GM21529 (cell line): ENCODE measurements around the gene CYP1A1.

Source experiments
- ATAC-seq: cut with Tn5 transposase; IDR thresholded peaks from one replicate; pipeline ENCODE4 v1.9.1; 2021; ENCODE audit not compliant: unreplicated experiment

The CYP1A1 gene, protein sequence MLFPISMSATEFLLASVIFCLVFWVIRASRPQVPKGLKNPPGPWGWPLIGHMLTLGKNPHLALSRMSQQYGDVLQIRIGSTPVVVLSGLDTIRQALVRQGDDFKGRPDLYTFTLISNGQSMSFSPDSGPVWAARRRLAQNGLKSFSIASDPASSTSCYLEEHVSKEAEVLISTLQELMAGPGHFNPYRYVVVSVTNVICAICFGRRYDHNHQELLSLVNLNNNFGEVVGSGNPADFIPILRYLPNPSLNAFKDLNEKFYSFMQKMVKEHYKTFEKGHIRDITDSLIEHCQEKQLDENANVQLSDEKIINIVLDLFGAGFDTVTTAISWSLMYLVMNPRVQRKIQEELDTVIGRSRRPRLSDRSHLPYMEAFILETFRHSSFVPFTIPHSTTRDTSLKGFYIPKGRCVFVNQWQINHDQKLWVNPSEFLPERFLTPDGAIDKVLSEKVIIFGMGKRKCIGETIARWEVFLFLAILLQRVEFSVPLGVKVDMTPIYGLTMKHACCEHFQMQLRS

DNA sequence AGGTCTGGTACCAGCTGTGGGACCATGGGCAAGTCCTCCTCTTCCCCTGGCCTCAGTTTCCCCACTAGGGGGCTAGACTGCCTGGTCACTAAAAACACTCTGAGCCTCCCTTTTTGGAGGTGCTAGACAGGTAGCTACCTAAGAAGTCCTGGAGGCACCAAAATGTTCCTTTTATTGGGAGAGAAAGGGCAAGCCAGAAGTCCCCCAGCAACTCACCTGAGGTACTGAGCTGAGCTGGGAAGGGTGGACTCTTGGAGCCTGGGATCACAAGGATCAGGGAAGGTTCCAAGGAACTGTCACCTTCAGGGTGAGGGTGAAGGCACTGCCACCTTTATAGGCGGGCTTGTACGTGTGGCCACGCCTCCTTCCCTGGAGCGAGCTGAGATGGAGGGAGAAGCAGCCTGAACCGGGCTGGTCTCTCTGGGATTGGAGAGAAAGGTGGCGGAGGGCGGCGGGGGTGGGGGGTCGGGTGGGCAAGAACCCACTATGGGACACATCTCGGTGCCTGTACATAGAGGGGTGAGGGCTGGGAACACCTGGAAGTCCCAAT is at the start of gene CYP1A1:
CYP1A1 (minus strand) TSS at position 304 of the 550 bp plus-strand sequence. CDS start 2,431 bp downstream, outside the sequence.
- ATAC-seq, result no peak

DNA sequence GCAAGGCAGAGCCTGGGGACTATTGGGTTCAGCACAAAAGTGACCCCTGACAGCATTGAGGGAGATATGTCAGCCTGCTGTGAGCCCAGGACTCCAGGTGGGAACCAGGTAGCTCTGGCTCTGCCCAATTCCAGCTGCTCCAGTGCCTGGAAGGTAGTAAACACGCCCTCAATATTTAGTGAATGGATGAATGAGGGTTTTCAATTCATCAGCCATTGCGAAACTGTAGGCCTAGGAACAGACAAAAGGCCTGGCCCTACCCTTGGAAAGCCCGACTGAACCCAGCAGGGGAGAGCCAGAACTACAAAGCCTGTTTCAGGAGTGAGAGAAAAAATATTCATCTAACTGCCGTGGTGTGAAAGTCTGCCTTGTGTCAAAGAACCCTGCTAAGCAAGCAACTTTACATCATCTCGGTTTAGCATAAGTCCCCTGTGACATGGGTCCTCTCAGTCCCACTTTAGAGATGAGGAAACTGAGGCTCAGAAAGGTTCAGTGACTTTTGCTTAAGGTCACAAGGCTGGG is 48.5 kb upstream of the CYP1A1 start:
- ATAC-seq, result no peak

DNA sequence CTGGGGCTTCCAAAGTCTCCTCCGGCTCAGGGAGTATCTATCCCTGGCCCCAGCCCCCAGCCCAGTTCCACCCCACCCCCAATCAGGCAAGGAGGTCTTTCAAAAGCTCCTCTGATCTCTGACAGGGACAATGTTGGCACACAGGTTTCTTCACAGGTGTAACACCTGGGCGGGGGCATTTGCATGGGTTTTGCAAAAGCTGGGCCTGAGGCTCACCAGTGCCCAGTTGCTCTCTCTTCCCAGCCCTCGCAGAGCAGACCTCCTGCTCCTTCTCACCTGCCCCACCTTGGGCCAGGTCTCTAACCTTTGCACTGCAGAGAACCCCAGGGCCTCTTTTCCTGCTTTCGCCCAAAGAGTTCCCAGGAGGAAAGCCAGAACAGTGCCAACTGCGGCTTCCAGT is 48.0 kb upstream of the CYP1A1 start:
- no peak for ATAC-seq

DNA sequence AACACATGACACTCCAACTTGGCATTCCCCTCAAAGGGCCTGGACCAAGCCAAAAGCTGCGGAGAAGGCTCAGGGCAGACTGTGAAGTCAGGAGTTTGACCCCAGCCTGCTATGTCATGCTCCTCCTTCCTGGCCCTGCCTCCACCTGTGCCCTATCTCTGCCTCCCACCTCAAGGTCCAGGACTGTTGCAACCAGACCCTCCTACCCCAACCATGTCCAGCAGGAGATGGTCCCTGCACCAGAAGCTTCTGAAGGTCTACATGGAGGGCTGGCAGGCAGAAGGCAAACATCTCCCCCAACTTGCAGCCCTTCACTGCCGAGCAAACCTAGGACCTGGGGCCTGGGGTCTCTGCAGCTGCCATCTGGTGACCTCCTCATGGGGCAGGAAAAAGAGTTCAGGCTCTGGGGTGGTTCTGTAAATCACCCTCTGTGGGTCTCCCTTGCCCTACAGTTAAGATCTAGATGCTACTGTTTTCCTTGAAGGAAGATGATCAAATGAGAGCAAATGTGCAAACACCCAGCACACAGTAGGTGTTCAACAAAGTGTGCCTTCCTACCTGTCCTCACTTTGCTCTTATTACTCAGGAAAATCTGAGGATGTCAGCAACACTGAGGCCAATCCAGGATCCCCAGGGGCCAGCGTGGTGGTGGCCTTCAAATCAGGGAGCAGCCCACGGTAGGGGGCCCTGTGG is 45.0 kb upstream of the CYP1A1 start:
- ATAC-seq, result no peak

DNA sequence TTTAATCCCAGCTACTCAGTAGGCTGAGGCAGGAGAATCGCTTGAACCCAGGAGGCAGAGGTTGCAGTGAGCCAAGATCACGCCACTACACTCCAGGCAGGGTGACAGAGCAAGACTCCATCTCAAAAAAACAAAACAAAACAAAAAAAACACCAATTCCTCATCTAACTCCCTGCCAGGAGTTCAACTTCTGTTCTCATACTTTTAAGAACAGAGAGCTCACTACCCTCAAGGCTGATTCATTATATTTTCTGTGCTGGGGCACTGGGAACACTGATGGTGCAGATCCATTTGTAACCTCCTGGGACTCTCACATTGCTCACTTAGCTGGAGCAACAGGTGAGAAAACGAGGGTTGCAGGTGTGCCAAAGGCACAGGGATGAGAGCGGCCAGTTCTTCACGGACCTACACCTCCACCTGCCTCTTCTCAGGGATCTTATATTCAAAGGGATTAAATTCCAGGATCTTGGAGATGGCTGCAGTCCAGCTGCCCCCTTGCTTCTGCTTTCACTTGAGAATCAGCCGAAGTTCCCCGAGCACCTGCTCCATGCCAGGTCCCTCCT is 44.2 kb upstream of the CYP1A1 start:
- no peak for ATAC-seq

DNA sequence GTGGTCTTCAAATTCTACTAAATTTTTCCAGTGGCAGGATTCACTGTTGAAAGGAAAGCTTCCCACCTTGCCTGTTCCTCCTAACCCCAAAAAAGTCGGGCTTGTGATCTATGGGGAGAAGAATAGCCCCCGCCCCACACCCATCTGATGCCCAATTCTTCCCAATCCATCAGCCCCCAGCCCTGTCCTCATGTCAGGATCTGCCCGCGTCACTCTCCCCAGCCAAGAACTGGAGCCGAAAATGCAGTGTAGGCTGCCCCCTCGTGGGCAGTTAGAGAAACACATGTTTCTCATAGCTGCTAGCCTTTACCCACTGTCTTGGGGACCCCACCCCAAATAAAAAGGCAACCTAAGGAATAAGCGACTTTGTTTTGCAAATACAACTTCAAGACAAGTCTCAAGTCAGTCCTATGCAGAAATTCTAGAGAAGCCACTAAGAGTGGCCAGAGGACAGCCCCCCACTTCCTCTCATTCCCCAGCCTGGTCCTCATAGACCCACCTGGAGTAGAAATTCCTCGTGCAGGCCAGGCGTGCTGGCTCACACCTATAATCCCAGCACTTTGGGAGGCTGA is 43.5 kb upstream of the CYP1A1 start:
- no peak for ATAC-seq

DNA sequence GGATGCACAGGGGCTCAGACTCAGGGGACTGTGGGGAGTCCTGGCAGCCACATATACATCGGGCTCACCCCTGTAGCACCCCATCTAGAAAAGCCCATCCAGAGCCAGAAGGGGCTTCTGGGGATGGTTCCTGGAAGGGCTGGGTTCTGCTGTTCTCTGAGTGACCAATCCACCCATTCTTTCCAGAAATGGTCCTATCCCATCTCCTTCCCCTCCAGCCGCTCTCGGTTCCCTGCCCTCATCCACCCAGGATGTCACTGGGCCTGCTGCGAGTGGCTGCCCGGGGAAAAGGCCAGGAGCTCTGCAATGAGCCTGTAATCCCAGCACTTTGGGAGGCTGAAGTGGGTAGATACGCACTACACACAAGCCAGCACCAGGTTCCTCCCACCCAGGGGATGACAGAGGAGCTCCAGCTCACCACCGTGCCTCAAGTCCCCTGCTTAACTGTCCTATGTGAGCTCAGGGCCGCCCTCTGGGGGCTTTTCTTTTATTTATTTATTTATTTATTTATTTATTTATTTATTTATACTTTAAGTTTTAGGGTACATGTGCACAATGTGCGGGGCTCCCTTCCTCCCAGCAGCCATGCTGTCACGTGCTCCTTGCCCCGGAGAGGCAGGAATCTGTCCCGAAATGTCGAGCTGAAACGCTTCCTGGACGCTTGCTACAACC is 42.9 kb upstream of the CYP1A1 start:
- no peak for ATAC-seq

DNA sequence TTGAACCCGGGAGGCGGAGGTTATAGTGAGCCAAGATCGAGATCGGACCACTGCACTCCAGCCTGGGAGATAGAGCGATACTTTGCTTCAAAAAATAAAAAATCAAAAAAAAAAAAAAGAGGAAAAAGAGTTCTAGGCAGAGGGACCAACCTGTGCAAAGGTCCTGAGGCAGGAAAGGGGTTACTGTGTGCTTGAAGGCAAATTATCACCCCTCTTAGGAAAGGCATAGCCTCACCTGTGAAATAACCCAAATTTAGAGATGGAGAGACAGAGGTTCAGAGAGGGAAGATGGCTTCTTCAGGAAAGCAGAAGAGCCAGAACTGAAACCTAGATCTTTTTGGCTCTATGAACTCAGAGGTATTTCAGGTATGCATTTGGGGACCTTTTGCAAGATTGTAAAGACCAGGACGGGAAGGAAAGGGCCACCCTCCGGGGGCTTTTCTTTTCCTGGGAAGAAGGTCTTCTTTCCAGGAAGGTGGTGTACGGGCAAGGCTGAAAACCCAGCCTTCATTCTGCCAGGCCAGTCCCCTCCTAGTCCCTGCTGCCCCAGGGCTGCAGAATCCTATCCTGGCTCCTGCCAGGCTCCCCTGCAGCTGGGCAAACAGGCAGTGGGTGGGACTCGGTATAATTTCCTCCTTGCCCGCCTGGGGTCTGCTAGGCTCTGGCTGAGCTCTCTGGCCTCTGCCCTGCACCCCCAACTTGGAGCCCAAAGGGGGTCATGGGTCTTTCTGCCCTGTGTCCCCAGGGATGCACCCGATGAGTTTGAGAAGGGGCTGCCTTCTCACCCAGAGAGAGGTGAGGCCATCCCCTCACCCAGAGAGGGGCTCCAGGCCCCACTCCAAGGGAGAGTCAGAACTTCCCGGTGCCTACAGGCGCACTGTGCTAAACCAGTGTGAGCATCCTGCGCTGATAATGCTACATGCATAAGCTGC is 42.1 kb upstream of the CYP1A1 start:
- ATAC-seq, result no peak

DNA sequence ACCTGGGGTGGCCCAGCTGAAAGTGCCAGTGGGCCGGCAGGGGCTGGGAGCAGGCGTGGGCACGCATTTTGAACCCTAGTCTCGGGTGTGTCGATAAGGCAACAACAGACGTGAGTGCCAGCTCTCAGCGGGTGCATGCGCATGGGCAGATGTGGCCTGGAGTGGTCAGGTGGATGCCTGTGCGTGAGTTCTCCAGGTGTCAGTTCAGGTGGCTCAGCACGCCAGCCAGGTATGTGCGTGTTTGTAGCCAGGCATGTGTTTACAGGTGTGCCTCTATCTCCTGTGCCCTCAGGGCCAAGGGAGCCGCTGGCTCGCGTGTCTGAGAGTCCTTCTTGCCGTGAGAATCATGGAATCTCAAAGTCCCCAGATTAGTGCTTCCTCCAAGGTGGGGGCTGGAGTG is 38.1 kb upstream of the CYP1A1 start:
- ATAC-seq, result no peak

DNA sequence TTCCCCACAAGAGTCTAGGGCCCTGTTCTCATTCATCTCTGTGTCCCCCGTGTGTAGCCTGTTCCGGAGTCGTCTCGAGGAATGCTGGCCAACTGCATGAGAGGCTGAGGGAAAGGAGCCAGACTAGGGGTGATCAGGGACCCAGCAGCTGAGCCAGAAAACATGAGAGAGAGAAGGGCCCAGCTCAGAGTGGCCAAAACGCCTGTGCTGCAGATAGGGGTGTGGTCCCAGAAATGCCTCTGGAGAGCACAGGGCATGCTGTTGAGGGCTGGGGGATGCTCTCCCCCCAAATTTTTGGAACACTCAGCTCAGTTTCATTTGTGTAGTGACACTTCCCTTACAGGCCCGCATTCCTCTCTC is 37.4 kb upstream of the CYP1A1 start:
- no peak for ATAC-seq

DNA sequence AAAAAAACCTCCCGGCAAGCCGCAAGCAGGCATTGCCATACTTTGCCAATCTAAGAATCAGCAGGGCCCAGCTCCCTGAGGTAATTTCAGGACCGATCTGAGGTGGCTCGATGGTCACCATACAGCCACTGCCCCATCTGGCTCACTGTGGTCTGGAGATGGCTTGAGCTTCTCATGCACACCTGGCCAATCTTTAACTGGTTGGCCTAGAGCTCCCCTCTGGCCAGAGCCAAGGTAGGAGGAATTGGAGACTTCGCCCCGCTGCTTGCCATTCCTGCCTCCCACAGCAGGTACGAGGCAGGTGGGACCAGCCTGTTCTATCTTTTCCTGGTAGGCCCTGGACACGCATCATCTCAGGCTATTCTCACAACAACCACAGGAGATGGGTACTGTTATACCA is 33.4 kb upstream of the CYP1A1 start:
- no peak for ATAC-seq

DNA sequence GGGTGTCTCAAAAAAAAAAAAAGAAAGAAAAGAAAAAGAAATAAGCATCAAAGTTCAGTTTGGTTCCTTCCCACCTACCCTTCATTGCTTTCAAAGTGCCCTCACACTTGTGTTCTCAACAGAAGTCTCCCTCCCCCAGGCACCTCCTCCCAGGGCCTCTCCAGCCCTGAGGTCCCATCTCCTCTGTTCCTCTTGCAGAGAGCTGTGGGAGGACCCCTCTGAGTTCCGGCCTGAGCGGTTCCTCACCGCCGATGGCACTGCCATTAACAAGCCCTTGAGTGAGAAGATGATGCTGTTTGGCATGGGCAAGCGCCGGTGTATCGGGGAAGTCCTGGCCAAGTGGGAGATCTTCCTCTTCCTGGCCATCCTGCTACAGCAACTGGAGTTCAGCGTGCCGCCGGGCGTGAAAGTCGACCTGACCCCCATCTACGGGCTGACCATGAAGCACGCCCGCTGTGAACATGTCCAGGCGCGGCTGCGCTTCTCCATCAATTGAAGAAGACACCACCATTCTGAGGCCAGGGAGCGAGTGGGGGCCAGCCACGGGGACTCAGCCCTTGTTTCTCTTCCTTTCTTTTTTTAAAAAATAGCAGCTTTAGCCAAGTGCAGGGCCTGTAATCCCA is 29.4 kb upstream of the CYP1A1 start:
- ATAC-seq, result no peak

DNA sequence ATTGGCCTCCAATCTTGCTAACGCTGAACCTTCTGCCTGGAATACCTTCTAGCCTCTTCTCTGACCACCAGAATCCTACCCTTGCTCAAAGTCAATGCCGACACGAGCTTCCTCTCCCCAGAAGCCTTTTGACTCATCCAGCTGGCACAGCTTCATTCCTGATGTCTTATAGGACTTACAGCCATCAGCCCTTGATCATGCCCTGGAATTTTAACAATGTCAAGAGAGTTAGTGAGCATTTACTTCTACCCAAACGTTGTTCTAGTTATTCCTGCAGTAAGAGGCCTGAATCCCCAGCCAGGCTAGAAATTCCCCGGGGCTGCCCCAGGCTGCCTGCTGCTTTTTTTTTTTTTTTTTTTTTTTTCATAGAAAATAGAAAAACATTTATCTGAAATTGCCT is 27.2 kb upstream of the CYP1A1 start:
- ATAC-seq, result no peak

DNA sequence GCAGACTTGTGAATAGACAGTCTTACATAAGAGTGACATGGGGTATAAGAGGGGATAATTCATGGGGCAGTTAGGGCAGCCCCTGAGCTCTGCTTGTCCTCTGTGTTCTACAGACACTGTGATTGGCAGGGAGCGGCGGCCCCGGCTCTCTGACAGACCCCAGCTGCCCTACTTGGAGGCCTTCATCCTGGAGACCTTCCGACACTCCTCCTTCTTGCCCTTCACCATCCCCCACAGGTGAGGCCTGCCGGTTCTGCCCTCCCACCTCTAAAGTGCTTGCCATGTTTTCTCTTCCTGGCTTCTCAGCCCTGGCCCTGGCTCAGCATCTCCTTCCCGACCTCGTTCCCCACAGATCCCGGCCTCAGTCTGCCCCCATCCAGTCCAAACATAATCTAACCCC is 26.7 kb upstream of the CYP1A1 start:
- ATAC-seq, result no peak

DNA sequence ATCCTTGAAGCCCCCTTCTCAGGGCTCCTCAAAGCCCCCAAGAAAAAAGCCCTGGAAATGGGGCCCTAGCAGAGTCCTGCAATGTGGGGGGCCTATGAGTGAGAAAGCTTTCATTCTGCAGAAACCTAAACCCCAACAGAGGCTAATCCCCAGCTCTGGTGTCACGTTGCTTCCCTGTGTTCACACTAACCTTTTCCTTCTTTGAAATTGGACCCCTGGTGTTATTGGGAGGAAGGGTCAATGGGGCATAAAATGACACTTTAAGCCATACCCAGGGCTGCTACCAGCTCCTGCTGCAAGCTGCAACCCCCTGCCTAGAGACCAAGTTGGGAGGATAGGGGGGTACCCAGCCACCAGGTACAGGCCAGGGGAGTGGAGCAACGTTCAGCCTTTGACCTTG is 25.4 kb upstream of the CYP1A1 start:
- no peak for ATAC-seq

DNA sequence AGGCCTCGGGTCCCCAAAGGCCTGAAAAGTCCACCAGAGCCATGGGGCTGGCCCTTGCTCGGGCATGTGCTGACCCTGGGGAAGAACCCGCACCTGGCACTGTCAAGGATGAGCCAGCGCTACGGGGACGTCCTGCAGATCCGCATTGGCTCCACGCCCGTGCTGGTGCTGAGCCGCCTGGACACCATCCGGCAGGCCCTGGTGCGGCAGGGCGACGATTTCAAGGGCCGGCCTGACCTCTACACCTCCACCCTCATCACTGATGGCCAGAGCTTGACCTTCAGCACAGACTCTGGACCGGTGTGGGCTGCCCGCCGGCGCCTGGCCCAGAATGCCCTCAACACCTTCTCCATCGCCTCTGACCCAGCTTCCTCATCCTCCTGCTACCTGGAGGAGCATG is 24.5 kb upstream of the CYP1A1 start:
- ATAC-seq, result no peak

DNA sequence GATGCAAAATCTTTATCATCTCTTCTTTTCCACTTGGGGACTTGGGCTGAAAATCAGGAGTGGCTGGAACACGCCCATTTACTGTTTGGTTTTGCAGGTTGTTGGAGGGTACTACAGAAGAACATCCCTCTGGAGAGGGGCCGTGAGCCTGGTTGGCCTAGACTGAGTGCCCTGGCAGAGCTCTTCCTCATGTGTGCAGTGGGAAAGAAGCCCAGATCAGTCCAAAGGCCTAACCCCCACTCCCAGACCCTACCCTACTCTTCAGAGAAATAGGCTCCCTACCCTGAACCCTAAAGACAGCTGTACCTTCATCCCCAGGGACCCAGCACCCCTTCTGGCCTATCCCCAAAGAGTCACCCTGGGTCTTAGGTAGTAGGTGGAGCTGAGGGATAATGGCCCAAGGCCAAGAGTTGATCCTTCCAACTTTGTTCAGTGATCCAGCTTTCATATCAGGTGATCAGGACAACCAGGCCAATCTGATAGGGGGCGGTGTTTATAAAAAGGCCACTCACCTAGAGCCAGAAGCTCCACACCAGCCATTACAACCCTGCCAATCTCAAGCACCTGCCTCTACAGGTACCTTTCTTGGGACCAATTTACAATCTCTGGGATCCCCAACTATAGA is 23.1 kb upstream of the CYP1A1 start, which contains the start of gene CYP1A2:
CYP1A2 (plus strand) TSS at position 524 of the 625 bp plus-strand sequence. CDS start 894 bp downstream, outside the sequence.
- no peak for ATAC-seq

DNA sequence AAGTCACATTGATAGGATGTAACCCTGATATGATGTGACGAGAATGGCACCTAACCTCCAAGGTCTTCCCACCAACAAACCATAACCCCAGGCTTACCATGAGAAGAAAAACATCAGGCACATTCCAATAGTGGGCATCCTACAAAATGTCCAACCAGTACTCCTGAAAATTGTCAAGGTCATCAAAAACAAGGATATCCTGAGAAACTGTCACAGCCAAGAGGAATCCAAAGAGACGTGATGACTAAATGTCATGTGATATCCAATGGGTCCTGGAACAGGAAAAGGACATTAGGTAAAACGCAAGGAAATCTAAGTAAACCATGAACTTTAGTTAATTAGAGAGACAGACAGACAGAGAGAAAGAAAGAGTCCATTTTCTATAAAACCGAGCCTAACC is 21.1 kb upstream of the CYP1A1 start:
- no peak for ATAC-seq

DNA sequence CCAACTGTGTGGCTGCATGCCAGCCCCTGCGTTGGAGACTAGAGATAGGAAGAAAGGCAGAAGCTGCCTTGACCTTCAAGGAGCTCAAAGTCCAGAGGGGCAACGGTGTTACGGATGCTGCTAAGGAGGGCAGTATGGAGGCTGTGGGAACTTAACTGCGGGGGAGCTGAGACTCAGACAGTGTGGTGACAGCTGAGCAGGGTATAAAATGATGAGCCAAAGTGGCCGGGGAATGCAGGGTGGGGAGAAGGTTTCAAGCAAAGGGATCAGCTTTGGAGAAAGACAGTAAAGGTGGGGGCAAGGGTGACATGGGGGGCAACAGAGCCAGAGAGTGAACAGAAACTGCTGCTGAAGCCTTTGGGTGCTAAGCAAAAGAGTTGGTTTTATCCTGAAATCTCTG is 17.1 kb upstream of the CYP1A1 start:
- ATAC-seq, result no peak
